ENCODE data around the gene SYNDIG1.
"Not testable (repeated sequence)": the region's sequence is repeated elsewhere in the genome, so short reads cannot be mapped to it uniquely, and the experiment has no call there.

The SYNDIG1 gene

DNA sequence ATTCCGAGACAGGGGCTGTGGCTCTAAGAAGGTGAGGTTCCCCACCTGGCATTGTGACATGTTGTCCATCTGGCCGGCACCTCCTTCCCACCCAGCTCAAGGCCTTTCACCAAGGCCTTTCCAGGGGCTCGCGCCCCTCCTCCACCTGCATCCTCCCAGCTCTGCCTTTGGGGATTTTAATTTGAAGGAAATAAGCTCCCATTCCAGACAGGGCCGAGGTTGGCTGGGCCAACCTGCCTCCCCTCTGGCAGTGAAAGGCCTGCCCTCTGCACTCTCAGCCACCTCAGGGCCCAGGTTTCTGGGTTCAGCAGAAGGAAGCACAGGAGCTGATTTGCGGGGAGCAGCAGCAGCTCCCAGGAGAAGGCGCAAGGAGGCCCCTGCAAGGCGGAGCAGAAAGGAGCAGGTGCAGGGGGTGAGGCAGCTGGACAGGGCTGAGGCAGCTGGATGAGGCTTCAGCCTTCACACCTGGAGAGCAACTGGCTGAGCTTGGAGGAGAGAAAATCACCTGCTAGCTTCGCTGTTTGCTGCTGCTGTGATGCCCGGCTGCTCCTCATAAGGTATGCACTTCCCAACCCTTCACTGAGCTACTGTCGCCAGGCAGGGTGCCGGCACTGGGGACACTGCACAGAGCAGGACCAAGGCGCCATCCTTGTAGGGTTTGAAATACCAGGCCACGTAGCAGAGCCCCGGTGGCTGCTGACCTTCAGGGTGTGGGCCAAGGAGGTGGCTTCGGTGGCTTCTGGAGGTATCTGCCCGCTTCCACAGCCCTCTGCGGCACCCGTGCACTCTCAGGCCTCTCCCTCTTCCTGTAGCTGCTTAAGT lies 147.0 kb downstream of the SYNDIG1 start:
- peak; percentile 9 for DNase-seq

DNA sequence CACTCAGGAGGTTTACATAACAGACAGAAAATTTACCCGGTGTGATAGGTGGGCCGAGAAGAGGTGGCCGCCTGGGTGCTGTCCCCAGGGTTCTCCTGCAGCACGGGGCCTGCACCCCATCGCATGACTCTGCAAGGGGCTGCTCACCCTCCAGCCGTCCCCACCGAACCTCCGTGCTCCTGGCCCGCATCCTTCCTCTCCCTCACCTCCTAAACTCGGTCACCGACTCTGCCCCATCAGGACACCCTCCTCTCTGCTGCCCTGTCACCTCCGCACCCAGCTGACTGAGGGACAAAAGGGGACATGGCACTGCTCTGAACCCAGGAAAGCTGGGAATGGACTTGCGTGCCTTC lies 147.6 kb downstream of the SYNDIG1 start:
- DNase-seq: no peak

GRCh38 chr20:24617757-24618450 lies 148.5 kb downstream of the SYNDIG1 start:
- DNase-seq: no peak

DNA sequence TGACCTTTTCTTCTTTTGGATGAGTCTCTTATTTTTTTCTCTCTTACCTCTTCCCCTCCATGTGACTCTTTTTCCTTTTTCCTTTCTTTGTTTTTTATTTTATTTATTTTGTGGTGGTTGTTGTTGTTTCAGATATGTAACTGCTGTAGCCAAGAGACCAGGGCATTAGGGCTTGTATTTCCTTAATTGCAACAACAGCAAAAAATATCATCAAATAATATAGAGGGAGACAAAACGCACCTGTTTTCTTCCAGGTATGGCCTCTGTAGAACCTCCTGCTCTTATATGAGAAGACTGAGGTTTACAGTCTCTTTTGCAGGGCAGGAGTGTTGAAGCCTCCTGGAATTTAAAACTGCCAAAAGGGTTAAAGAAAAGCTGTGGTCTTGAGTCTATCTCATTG lies 149.3 kb downstream of the SYNDIG1 start:
- no peak for DNase-seq

- no peak for DNase-seq
These were observed 149.8 kb downstream of the SYNDIG1 start for GRCh38 chr20:24619212-24619611.

- DNase-seq: no peak
These were observed 151.6 kb downstream of the SYNDIG1 start for GRCh38 chr20:24620937-24621519.

DNA sequence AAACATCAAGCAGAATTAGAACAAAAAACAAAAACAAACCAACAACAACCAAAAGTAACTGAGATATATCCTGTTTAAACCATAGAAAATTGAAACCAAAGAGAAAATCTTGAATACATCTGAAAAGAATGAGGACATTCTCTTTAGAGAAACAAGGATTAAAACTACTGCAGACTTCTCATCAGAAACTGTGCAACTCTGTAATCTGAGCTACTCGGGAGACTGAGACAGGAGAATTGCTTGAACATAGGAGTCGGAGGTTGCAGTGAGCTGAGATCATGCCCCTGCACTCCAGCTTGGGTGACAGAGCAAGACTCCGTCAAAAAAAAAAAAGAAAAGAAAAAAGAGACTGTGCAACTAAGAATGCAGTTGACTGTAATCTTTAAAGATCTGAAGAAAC lies 153.4 kb downstream of the SYNDIG1 start:
- no peak for DNase-seq

GRCh38 chr20:24626141-24626540 lies 156.7 kb downstream of the SYNDIG1 start:
- not testable (repeated sequence) for DNase-seq

GRCh38 chr20:24627291-24627690 lies 157.9 kb downstream of the SYNDIG1 start:
- DNase-seq: no peak

- no peak for DNase-seq
These were observed 158.5 kb downstream of the SYNDIG1 start for GRCh38 chr20:24627926-24628325.

- DNase-seq: no peak
These were observed 159.6 kb downstream of the SYNDIG1 start for GRCh38 chr20:24628985-24629384.

DNA sequence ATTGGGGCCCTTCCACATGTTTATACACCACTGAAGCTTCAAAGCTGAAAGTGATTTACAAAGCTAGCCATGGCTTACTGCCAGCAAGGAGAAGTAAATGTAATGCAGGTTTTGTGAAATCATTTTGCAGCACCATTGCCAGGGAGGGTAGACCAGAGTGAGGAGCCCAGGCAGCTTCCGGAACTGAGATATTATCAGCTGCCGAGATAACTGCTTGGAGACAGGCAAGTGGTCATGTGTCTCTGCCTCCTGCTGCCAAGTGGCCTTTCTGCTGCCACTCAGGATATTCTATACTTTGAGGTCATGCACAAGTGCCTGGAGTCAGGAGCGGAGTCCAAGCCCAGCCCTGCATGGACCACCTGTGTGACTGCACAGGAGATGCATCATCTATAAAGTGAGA lies 160.2 kb downstream of the SYNDIG1 start:
- no peak for DNase-seq

- DNase-seq: no peak
These were observed 161.2 kb downstream of the SYNDIG1 start for GRCh38 chr20:24630486-24631172.

DNA sequence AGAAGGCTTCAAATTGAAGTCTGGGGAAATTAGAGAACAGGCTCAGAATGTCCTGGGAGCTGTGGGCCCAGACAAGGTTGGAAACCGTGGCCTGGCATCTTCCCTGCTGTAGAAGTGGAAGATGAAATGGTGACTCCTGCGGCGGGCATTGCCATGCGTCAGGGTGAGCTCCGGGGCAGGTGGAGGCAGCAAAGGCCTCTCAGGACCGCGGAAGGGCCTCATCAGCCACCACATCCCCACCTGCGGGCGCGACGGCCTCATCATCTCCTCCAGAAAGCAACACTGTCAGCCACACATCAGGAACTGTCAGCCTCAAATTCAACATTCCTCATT lies 161.7 kb downstream of the SYNDIG1 start:
- no peak for DNase-seq

- DNase-seq: no peak
These were observed 163.2 kb downstream of the SYNDIG1 start for GRCh38 chr20:24632581-24632980.

DNA sequence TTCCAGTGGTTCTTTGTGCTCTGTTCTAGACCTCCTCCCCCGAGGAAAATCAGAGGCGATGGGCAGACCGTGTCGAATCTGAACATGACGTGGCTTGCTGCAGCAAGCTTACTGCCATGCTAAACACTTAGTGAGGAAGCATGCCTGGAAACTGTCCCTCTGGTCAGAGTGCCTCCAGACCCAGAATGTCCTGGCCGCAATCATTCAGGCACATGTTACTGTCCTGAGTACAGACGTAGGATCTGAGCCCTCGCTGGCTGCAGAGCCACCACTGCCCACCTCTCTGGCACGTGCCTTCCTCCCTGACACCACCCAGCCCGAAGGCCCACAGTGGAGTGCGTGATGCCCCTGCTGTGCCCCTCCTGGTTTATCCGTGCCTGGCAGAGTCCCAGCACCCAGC lies 163.6 kb downstream of the SYNDIG1 start:
- no peak for DNase-seq

DNA sequence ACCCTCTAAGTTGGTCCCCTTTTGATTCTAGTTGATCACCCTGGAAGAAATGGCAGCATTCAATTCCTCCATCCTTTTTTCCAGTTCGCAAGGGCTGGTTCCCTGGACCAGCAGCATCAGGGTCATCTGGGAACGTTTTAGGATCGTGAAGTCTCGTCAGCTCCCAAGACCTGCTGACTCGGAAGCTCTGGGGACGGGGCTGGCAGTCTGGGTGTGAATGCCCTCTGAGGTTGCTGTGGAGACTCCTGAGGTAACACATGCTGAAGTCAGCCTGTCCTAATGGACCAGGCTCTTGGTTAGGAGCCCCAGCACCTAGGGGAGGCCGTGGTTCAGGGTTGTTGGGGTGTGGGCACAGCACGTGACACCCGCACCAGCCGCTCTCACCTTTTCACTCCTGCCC lies 164.1 kb downstream of the SYNDIG1 start:
- DNase-seq: no peak

- peak; percentile 13 for DNase-seq
These were observed 165.4 kb downstream of the SYNDIG1 start for GRCh38 chr20:24634855-24635254.

- DNase-seq: no peak
These were observed 167.2 kb downstream of the SYNDIG1 start for GRCh38 chr20:24636626-24637025.

DNA sequence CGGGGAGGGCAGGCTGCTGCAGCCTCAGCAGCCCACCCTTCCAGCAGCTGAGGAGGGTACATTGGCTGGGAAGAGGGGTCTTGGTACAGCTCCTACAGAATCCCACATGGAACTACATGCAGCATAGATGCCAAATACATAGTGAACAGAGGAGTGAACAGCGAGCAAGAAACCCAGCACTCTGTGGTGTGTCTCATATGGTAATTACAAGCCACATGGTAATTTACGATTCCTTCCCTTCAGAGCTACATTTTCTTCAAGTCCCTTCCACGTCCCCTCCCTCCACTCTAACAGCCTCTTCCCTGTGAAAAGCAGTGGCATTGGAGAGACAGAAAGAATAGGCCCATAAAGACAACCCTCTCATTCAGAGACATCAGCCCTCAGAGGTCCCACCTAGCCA lies 167.7 kb downstream of the SYNDIG1 start:
- no peak for DNase-seq

DNA sequence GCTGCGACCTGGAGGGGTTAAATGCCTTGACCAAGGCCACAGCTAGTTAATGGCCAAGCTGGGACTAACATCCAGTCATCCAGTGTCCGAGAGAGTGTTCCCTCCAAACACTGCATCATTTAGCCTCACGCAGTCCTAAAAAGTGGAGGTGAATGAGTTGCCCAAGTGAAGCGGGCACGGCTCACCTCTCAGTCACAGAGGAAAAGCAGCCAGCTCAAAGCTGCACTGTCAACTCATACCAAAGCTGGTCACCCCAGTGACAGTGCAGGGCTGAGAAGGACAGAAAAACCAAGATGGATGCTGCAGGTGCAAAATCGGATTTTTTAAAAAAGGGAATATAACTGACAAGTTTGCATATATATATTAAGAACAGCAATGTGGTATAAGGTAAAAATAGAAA lies 168.5 kb downstream of the SYNDIG1 start:
- DNase-seq: no peak

GRCh38 chr20:24638591-24639548 lies 169.4 kb downstream of the SYNDIG1 start:
- no peak for DNase-seq

DNA sequence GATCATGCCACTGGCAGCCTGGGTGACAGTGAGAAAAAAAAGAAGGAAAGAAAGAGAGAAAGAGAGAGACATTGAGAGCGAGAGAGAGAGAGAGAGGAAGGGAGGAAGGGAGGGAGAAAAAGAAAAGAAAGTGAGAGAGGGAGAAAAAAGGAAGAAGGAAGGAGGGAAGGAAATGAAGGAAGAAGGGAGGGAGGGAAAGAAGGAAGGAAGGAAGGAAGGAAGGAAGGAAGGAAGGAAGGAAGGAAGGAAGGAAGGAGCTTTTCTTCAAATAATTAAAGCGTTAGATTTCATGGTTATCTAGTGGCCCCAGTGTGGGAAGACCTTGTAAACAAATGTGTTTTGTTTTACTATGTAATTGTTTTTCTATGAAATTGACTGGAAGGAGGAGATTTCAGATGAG lies 170.8 kb downstream of the SYNDIG1 start:
- DNase-seq: no peak
